NCI-H1105 treated with DMSO at 0.1 percent for 48 hours (cell line): ENCODE data around the gene SPAG16.
"Not testable (repeated sequence)": the region's sequence is repeated elsewhere in the genome, so short reads cannot be mapped to it uniquely, and the experiment has no call there.

Experiments
- DNase-seq: peaks from one replicate; lab custom pipeline; 2025; lab: John Stamatoyannopoulos, UW

SPAG16 gene

DNA sequence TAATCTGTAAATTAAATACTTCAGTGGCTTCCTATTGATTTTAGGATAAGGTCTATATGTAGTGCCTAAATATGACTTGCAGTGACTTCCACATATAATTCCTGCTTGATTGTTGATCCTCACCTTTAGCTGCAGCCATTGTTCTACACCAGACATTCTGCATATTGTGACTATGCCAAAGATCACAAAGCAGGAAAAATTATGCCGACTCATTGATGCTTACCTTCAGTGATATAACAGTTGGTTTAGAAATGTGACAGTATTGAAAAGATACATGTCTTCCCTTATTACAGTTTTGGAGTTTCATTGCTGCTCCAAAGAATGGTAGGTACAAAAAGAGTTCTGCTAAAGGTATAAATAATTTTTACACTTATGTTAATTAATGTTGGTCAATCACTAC lies 12.3 kb upstream of the SPAG16 start:
- DNase-seq, result no peak

DNA sequence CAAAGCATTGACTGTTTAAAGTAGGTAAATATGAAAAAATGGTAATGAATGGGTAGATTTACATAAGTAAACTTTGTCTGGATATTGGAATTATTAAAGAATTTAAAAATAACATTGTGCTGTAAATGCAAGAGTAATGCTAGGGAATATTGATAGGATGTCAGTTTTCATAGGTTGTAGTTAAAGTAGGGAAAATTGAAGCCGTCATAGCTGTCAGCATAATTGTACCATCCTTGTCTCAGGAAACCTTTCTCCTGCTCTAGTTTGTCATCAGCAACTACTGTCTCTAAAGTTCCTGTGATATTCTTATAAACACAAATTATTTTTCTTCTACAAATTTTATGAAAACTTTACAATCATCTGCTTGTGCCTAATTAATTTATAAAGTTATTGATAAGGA lies 10.1 kb upstream of the SPAG16 start:
- no peak for DNase-seq

DNA sequence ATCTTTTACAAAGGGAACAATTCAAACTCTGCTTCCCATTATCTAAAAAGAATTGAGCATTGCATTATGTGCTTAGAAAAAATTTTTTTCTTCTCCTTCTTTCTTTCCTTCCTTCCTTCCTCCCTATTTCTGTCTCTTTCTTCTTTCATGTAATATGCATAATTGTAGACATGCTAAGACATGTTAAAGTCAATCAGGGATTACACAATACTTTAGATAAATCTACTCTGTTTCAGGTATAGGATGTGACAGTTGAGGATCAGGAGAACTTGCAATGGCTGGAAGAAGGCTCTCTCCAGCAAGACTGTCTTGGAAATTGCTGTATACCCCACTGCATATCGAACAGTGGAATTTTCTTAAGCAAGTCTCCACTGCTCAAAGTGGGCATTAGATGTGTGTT lies 9.0 kb upstream of the SPAG16 start:
- no peak for DNase-seq

DNA sequence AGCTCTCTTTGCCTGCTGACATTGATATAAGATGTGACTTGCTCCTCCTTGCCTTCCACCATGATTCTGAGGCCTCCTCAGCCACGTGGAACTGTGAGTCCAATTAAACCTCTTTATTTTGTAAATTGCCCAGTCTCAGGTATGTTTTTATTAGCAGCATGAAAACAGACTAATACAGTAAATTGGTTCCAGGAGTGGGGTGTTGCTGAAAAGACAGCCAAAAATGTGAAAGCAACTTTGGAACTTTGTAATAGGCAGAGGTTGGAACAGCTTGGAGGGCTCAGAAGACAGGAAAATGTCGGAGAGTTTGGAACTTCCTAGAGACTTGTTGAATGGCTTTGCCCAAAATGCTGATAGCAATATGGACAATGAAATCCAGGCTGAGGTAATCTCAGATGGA lies 7.1 kb upstream of the SPAG16 start:
- not testable (repeated sequence) for DNase-seq

DNA sequence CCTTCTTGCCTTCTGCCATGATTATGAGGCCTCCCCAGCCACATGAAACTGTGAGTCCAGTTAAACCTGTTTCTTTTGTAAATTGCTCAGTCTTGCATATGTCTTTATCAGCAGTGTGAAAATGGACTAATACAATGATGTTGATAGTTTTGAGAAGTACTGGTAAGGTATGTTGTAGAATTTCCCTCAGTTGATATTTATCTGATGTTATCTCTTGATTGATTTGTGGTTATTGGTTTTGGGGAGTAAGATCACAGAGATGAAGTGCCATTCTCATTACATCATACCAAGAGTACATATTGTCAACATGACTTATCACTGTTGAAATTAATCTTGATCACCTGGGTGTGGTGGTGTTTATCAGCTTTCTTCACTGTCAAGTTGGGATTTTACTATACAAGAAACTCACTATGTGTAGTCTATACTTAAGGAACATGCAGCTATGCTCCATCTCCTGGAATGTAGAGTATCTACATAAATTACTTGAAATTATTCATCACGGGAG lies 5.1 kb upstream of the SPAG16 start:
- no peak for DNase-seq

DNA sequence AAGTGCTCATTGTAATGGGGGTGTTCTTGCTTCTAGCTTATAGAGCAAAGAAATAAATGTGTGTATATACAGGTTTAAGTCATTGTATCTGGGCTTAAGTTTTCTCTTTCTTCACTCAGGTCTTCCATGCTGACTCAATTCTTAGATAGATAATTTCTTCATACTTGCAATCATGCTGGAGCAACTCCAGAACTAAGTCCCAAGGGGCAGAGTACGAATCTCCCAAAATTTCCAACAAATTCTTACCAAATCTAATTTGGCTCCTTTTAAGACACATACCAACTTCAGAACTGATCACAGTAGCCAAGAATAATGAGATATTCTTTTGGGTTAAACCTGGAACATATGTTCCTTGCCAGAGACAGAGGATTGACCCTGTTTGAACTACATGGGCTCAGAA lies 4.3 kb upstream of the SPAG16 start:
- no peak for DNase-seq

DNA sequence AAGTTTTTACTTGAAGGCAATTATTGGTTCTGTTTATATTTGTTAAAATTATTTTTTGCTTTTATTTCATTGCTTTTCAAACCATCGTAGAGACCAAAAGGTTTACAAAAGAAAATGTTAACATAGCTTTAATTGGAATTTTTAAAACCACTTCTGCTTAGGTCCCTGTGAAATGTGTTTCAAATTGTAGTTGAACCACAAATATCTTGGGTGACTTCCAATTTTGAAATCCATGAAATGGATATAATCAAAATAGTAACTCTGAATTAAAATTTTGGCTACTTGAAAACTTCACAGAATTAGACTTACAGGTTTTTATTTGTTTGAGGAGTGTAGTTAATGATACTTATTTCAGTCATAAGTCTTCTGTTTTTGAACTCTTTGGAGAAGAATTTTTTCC lies 3.1 kb upstream of the SPAG16 start:
- DNase-seq, result no peak

DNA sequence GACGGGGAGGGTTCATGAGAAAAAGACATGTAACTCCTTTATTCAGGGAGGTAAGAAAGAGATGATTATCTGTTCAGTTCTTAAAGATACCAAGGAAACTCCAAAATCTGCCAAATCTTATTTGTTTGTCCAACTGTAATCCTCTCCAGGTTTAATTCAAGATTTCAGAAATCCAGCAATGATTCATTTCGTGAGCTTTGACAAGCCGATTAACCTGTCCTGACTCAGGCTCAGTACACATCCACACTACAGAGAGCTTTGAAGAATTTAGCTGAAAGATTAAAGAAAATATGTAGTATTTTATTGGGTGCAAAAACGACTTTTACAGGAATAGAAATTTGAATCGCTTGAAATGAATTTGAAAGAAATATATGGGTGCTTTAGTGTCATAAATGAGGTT lies 1.1 kb downstream of the SPAG16 start:
- no peak for DNase-seq

DNA sequence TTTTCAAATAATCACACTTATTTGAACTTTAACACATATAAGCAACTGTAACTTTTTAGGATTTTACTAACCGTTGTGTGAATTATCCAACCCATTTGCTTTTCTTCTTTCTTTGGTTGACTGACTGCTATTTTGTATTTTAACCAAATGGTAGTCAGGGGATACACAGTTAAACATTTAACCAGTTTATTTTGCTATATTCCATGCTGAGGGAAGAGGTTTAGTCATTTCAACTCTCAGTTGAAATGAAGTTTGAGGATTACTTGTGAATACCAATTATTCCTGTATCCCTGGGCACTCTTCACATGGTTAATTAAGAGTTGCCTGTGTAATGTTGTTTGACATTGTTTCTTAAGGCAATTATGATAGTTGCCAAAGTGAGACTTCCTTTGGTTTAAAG lies 1.9 kb downstream of the SPAG16 start:
- no peak for DNase-seq

DNA sequence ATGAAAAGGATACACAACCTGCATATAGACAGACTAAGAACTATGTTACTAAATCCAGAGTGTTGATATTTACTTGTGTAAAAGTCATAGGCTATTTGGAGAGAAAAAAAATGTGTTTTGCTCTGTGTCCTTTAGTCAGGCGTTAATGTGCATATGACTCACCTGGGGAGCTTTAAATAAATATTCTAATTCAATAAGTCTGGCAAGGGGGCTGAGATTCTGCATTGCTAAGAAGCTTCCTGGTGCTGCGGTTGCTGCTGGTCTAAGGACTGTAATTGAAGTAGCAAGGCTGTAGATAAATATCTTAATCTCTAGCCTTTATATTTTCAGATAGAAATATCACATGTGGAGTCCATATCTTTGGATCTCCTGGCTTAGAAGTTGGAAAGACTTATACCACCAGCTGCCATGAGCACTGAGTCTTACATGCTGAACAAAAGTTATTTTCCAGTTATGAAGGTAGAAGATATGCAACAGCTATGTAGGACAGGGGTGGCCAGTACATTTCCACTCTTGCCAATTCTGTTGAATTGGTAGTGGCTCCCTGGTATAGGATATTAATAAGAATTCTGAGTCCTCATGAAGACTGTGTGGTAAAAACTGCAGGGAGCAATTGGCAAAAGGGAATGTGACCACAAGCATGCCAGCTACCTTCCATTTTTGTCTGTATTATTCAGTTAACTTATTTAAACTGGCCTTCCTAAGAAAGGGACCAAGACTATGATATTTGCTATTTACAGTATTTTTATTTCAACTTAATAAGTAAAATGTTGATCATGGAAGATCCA lies 4.8 kb downstream of the SPAG16 start:
- DNase-seq, result no peak

DNA sequence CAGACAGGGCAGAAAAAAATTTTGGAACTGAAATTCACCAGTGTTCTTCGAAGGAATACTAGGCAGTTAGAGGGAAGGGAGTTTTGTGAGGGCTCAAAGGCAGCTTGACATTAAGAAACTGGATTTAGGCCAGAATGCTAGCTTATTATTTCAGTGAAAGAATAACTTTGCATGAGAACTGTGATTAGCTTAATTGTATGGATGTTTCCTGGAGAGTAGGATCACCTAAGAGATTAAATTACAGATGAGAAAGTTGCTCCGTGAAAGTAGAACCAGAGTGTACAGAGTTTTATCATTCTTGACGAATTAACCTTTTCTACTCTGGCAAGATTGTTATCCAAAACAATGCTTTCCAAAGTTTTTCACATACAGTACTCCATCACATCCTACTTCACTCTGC lies 6.2 kb downstream of the SPAG16 start:
- DNase-seq, result no peak

DNA sequence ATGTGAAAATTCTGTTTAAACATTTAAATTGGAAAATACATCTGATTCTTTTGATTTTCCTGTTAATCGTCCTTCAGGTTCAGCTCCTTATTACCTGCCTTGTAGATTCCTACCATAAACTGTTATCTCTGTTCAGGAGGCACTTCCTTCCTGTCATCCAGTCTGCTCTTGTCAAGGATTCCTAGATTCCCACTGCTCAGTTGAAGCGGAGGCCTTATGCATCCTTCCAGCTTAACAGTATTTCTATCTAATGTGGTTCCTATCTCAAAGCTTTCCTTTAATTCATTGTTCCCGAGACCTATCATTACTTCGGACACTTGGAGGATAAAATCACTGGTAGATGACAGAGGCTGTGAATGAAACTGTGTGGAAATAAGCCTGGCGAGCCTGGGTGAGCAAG lies 12.0 kb downstream of the SPAG16 start:
- no peak for DNase-seq

DNA sequence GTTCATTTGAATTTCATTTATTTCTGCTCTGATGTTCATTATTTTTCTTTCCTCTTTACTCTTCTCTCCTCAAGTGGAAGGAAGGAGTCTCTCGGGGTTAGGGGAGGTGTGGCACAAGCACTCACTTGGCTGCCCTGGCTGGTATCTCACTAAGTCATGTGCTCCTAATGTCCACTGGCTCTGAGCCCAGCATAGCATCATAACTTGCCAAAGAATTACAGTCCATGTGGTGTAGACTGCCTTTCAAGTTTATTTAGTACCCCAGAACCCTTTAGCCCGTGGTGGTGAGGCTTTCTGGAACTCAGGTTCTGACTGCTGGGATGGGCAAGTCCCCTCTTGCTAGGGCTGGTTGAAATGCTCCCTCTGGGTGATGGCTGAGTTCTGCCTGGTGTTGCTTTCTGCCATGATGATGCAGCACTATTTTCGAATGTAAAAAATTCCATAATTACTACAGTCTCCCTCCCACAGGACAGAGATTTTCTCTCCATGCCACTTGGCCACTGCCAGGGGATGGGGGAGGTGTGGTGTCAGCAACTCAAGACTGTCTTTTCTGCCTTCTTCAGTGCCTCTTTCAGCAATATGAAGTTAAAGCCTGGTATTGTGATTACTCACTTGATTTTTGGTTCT lies 22.2 kb downstream of the SPAG16 start:
- DNase-seq, result no peak

DNA sequence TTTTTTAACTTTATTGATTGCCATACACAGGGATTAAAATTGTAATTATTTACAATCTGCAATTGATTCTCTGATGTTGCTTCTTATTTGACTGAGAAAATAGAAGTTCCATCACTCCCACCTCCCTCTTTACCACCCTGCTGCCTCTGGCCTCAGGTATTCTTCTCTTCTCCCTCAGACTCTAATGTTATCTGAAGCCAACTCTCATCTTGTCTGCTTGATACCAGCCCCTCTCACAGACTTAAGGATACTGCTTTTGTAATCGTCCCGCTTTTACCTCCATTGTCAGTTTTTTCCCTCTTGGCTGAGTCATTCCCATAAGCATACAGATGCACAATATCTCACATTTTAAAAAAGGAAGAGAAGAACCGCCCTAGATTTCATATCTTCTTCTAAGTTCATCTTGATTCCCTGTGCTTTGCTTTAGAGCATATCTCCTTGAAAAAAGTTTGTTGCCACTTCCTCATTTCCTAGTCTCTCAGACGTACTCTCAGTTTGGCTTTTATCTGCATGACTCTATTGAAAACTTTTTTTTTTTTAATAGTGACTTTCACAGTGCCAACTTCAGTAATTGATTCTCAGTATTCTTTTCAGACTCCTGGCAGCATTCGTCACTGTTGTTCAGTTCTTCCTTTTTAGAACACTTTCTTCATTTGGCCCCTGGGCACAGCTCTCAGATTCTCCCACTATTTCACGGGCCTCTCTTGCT lies 31.1 kb downstream of the SPAG16 start:
- no peak for DNase-seq

DNA sequence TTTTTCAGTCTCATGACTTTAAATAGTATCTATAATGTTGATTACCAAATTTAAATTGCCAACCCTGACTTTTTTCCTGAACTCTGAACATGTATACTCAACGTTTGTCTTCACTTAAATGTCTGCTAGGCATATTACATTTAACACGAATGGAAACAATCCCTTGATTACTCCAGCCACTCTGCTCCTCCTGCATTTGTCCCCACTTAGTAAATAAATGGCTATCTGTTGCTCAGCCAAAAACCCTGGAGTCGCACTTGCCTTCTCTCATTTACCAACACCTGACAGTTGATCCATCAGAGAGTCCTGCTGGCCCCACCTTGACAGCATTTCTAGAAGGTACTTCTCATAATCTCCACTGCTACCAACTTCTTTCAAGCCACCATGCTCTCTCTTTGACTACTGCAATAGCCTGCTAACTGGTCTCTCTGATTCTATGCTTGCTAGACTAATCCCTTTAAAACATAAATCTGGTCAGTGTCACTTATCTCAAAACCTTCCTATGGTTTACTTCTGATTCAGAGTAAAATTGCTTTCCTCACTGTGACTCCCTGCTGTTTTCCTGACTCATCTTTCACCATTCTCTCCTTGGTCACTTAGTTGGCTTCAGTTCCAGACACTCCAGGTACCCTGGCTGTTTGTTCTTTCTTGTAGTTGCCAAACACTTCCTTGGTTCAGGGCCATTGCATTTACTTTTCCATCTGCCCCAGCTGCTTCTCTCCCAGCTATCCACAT lies 31.9 kb downstream of the SPAG16 start:
- DNase-seq, result no peak

DNA sequence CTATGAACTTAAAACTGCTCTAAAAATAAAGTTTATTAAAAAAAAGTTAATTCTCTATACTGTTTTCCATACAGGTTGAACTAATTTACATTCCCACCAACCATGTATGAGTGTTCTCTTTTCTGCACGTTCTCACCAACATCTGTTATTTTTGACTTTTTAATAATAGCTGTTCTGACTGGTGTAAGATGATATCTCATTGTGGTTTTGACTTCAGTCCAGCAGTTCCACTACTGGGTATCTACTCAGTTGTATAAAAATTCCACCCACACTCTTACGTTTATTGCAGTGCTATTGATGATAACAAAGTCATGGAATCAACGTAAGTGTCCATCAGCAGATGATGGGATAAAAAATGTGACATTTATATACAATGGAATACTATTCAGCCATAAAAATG lies 33.7 kb downstream of the SPAG16 start:
- no peak for DNase-seq

DNA sequence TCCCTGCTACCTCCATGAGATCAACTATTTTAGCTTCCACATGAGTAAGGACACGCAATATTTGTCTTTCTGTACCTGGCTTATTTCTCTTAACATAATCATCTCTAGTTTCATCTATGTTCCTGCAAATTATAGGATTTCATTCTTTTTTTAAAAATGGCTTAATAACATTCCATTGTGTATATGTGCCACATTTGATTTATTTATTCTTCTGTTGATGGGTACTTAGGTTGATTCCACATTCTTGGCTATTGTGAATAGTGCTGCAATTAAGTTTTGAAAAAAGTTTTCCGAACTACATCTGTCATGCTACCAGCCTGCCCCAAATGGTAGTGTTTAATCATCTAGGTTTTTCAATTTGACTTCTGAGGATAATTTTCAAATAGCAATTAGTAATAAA lies 36.3 kb downstream of the SPAG16 start:
- DNase-seq, result no peak

DNA sequence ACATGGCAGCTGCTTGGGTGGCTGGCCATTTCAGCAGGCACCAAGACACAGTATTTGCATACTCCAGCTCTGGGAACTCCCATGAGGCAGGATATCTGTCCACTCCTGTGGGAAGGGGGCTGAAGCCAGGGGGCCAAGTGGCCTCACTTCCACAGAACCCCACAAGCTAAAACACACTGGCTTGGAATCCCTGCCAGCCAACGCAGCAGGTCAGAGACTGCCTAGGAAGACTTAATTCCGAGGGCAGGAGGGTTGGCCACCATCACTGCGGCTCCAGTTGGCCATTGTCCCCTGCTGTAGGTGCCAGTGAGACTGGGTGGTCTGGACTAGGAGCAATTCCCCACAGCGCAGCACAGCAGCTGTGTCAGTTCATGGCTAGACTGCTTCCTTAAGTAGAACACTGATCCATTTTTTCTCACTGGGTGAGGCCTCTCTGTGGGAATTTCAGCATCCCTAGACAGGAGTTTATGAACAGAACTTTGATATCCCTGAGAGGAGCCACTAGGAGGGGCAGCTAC lies 52.0 kb downstream of the SPAG16 start:
- DNase-seq, result no peak

DNA sequence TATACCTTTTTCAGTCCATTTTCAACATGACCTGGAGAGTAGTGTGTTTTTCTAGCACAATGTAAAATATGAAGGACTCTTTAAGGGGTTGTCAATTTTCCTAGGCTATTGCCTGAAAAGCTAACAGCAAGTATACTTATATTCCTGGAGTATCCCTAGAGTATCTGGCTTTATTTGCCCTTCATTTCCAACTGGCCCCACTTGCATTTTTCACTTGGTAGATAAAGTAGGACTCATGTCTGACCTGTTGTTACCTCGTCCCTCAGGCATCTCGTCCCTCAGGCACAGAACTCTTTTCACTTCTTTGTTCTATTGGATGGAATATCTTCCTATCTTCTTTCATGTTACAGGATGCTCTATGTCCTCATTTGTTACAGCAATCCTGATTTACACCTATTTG lies 69.2 kb downstream of the SPAG16 start:
- DNase-seq, result no peak

DNA sequence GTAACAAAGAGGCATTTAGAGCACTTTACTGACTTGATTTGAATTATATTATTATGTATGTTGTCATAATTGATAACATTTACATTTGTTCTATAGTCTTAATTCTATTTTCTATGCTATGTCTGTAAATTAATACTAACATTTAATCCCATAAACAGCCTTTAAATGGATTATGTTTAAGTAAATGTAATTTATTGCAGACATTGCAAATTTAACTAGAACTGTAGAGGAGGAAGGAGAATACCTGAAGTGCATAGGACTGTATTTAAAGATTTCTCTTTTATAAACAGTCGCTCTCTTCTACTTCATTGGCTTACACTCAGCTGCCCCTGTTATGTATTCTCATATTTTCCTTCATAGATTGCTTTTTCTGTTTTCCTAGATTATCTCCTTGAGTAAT lies 92.4 kb downstream of the SPAG16 start:
- no peak for DNase-seq

DNA sequence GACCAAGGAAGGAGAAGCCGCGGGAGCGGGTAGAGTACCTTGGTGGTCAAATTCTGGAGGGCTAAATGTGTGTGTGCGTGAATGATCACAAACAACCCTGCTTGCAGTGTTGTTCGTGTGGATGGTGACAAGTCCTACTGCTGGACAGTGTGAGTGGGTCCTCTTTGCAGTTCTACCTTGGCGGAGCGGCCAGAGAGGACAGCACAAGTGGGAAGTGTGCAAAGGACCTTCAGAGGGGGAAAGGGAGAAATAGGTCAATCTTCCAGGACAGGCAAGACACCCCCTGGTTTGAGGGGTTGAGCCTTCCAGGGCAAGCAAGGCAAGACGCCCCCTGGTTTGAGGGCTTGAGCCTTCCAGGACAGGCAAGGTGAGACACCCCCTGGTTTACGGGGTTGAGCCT lies 122.8 kb downstream of the SPAG16 start:
- not testable (repeated sequence) for DNase-seq

DNA sequence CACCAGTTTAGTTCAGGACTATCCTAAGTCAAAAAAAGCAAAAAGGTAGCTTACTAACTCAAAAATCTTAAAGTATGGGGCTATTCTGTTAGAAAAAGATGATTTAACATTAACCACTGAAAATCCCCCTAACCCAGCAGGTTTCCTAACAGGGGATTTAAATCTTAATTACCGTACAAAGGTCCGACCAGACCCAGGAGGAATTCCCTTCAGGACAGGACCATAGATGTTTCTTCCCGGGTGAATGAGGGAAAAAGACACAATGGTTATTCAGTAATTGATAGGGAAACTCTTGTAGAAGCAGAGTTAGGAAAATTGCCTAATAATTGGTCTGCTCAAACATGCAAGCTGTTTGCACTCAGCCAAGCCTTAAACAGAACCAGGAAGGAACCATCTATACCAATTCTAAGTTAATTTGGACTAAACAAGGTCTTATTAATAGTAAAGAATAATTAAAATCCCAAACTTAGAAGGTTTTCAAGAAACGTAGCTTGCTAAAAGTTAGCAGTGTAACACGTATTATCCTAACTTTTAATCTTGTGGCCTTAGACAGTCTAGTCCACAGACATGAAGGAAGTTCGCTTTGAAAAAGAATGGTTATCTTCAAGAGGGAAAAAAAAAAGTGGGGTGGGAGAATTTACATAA lies 124.3 kb downstream of the SPAG16 start:
- not testable (repeated sequence) for DNase-seq
